ENCODE data around the gene SPATA9.

DNA sequence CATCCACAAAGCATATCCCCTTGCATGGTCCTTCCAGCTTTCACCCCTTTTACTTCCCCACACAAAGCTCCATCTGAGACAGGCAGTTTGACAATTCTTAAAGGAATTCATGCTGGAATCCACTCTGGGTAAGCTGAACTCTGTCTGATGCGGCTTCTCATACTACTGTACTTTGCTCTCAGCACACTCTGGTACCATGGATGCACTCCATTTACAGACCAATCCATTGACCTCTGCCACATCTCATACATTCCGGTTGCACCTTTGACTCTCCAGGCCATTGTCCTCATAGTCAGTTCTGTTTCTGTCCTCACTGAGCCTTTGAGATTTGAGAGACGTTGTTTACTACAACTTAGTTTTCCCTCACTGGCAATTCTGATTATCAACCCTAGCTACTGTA is 12.2 kb downstream of the SPATA9 start:
- TF ChIP-seq, protein P1, sequence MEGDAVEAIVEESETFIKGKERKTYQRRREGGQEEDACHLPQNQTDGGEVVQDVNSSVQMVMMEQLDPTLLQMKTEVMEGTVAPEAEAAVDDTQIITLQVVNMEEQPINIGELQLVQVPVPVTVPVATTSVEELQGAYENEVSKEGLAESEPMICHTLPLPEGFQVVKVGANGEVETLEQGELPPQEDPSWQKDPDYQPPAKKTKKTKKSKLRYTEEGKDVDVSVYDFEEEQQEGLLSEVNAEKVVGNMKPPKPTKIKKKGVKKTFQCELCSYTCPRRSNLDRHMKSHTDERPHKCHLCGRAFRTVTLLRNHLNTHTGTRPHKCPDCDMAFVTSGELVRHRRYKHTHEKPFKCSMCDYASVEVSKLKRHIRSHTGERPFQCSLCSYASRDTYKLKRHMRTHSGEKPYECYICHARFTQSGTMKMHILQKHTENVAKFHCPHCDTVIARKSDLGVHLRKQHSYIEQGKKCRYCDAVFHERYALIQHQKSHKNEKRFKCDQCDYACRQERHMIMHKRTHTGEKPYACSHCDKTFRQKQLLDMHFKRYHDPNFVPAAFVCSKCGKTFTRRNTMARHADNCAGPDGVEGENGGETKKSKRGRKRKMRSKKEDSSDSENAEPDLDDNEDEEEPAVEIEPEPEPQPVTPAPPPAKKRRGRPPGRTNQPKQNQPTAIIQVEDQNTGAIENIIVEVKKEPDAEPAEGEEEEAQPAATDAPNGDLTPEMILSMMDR (IDR thresholded peaks at IDR 0.05): no peak
- no peak for TF ChIP-seq POLR2A (IDR thresholded peaks at IDR 0.05)
